ENCODE results near the gene SUPT16H.

Gene SUPT16H

GRCh38 chr14:21347201-21347600 is 36.6 kb downstream of the SUPT16H start:
- H3K9ac ChIP-seq = no peak overlapping the region
- no peaks in the 10 kb centered on the region for H3K27me3 ChIP-seq (ENCODE audit: control insufficient read depth, insufficient read depth, low read length)
- H3K9me3 ChIP-seq (ENCODE audit: control insufficient read depth, low read length) = no peaks in the 10 kb centered on the region
- H3K4me1 ChIP-seq = no peaks in the 10 kb centered on the region
- H3K4me3 ChIP-seq (ENCODE audit: low read depth, low read length) = no peak overlapping the region
- TF ChIP-seq CTCF (IDR thresholded peaks at IDR 0.05) = no peak
- H3K79me2 ChIP-seq = no peaks in the 10 kb centered on the region
- no peak overlapping the region for H3K27ac ChIP-seq
- H3K36me3 ChIP-seq (ENCODE audit: control insufficient read depth, insufficient read depth, low read length) = no peaks in the 10 kb centered on the region
- no peak overlapping the region for H3K4me2 ChIP-seq (ENCODE audit: low read length)
- H2AFZ ChIP-seq = no peak overlapping the region

GRCh38 chr14:21346532-21347135 is 37.2 kb downstream of the SUPT16H start:
- no peak overlapping the region for H3K4me2 ChIP-seq (ENCODE audit: low read length)
- no peak for TF ChIP-seq CTCF (IDR thresholded peaks at IDR 0.05)
- no peak overlapping the region for H3K4me3 ChIP-seq (ENCODE audit: low read depth, low read length)
- H3K9me3 ChIP-seq (ENCODE audit: control insufficient read depth, low read length) = no peaks in the 10 kb centered on the region
- no peaks in the 10 kb centered on the region for H3K27me3 ChIP-seq (ENCODE audit: control insufficient read depth, insufficient read depth, low read length)
- no peak overlapping the region for H2AFZ ChIP-seq
- H3K4me1 ChIP-seq = no peaks in the 10 kb centered on the region
- no peak overlapping the region for H3K9ac ChIP-seq
- H3K79me2 ChIP-seq = no peaks in the 10 kb centered on the region
- H3K27ac ChIP-seq = no peak overlapping the region
- no peaks in the 10 kb centered on the region for H3K36me3 ChIP-seq (ENCODE audit: control insufficient read depth, insufficient read depth, low read length)

- Histone ChIP-seq H3K27ac (no peak overlapping the region), H3K4me1 (no peaks in the 10 kb centered on the region), H3K9me3 (ENCODE audit: control insufficient read depth, low read length) (no peaks in the 10 kb centered on the region), H3K4me2 (ENCODE audit: low read length) (no peak overlapping the region), H3K79me2 (no peaks in the 10 kb centered on the region), H3K27me3 (ENCODE audit: control insufficient read depth, insufficient read depth, low read length) (no peaks in the 10 kb centered on the region), H3K9ac (no peak overlapping the region), H3K36me3 (ENCODE audit: control insufficient read depth, insufficient read depth, low read length) (no peaks in the 10 kb centered on the region), H2AFZ (no peak overlapping the region), H3K4me3 (ENCODE audit: low read depth, low read length) (no peak overlapping the region)
- no peak for TF ChIP-seq CTCF (IDR thresholded peaks at IDR 0.05)
Observed at GRCh38 chr14:21343035-21343794, 40.6 kb downstream of the SUPT16H start.

GRCh38 chr14:21334202-21334906 is 49.5 kb downstream of the SUPT16H start:
- H3K79me2 ChIP-seq = no peaks in the 10 kb centered on the region
- TF ChIP-seq CTCF (IDR thresholded peaks at IDR 0.05) = no peak
- no peak overlapping the region for H3K27ac ChIP-seq
- no peak overlapping the region for H3K9ac ChIP-seq
- no peaks in the 10 kb centered on the region for H3K9me3 ChIP-seq (ENCODE audit: control insufficient read depth, low read length)
- H2AFZ ChIP-seq = no peak overlapping the region
- H3K27me3 ChIP-seq (ENCODE audit: control insufficient read depth, insufficient read depth, low read length) = no peaks in the 10 kb centered on the region
- no peak overlapping the region for H3K4me3 ChIP-seq (ENCODE audit: low read depth, low read length)
- H3K4me1 ChIP-seq = no peaks in the 10 kb centered on the region
- H3K4me2 ChIP-seq (ENCODE audit: low read length) = no peak overlapping the region
- H3K36me3 ChIP-seq (ENCODE audit: control insufficient read depth, insufficient read depth, low read length) = no peaks in the 10 kb centered on the region
